ENCODE measurements around the gene LRIG2. TPM values are rescaled to one million over a fixed set of nuclear protein-coding genes. Genes with fewer than 3 reads are reported as not detected.

The LRIG2 gene
- total and polyA plus RNA-seq, 9 of the 15 experiments (the other 6 are each of a cell fraction or from before 2014, with no cell fraction given) = 1.8 to 28.1 (median 11.5) TPM

- TF ChIP-seq ZNF639 (CRISPR knock-in tag; conservative IDR thresholded peaks at IDR 0.05 in 1 of 2, IDR thresholded peaks at IDR 0.05 in 1 of 2) (peak in 1 of 2 experiments; percentile 38; a peak in 1 of 4 replicates), ZNF12 (CRISPR knock-in tag; IDR thresholded peaks at IDR 0.05) (0 out of 2 replicates have a peak, but pooled peaks have one; percentile 1), CHAMP1 (IDR thresholded peaks at IDR 0.05) (no peak), ZNF512 (tag; IDR thresholded peaks at IDR 0.05) (peak; percentile 85), TCF7L2 (IDR thresholded peaks at IDR 0.05; ENCODE audit: low read depth, low read length) (no peak), ZNF507 (tag; conservative IDR thresholded peaks at IDR 0.05) (no peak), ZNF436 (CRISPR knock-in tag; IDR thresholded peaks at IDR 0.05) (0 out of 2 replicates have a peak, but pooled peaks have one; percentile 43), NFYB (IDR thresholded peaks at IDR 0.05; ENCODE audit: extremely low read depth, insufficient read length) (no peak), SMAD1 (IDR thresholded peaks at IDR 0.05; ENCODE audit: low read depth, low read length, partially characterized antibody) (no peak), ZNF311 (CRISPR knock-in tag; IDR thresholded peaks at IDR 0.05) (no peak), FOXP1 (CRISPR knock-in tag; IDR thresholded peaks at IDR 0.05) (no peak), SNRNP70 (optimal IDR thresholded peaks at IDR 0.05; ENCODE audit: low read depth, low read length) (no peak), KLF1 (tag; IDR thresholded peaks at IDR 0.05) (no peak), PHF8 (IDR thresholded peaks at IDR 0.05; ENCODE audit: borderline replicate concordance, low read length) (peak; percentile 33; the same call in 1 of the 2 replicates), ZNF785 (CRISPR knock-in tag; IDR thresholded peaks at IDR 0.05) (no peak), ZNF354B (CRISPR knock-in tag; IDR thresholded peaks at IDR 0.05) (no peak), NR3C1 (CRISPR knock-in tag; IDR thresholded peaks at IDR 0.05) (no peak), IRF1 (CRISPR knock-in tag; IDR thresholded peaks at IDR 0.05; ENCODE audit: borderline replicate concordance) (no peak)
These were observed 67.8 kb downstream of the LRIG2 start (continued) for GRCh38 chr1:113140588-113141446.
